ENCODE measurements around the gene MCAM.

Gene MCAM

DNA sequence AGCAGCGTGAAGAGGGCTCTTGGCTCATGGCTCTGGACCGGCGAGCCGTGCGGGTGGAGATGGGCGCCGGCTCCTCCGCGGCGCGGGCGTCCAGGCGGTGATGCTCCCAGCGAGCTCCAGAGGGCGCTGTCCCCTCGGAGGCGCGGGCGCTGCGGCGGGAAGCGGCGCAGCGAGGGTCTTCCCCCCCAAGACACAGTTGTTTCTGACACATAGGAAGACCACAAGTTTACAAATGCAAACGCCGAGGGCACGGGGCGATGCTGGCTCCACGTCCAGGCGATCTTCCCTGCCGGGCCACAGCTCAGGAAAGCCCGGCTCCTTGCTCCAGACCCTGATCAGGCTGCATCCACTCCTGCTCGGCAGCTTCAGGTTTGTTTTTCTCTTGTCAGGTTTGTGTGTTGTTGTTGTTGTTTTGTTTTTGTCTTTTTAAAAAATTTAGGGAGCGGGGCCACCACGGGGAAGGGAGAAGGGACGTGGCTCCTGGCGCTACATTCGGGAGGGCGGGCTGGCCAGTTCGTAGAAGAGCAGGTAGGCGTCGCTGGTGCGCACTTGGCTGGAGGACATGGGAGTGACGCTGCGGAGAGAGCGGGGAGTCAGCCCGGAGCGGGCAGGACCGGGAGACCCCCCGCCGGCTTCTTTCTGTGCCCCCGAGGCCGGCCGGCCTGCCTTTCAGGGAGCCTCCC lies 39.6 kb upstream of the MCAM start:
- TF ChIP-seq, protein P1, sequence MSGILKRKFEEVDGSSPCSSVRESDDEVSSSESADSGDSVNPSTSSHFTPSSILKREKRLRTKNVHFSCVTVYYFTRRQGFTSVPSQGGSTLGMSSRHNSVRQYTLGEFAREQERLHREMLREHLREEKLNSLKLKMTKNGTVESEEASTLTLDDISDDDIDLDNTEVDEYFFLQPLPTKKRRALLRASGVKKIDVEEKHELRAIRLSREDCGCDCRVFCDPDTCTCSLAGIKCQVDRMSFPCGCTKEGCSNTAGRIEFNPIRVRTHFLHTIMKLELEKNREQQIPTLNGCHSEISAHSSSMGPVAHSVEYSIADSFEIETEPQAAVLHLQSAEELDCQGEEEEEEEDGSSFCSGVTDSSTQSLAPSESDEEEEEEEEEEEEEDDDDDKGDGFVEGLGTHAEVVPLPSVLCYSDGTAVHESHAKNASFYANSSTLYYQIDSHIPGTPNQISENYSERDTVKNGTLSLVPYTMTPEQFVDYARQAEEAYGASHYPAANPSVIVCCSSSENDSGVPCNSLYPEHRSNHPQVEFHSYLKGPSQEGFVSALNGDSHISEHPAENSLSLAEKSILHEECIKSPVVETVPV (CRISPR knock-in tag; IDR thresholded peaks at IDR 0.05), result no peak
- 0 out of 2 replicates have a peak, but pooled peaks have one; percentile 40 for TF ChIP-seq ZFP3 (CRISPR knock-in tag; IDR thresholded peaks at IDR 0.05)
- ATAC-seq, result peak; percentile 80

DNA sequence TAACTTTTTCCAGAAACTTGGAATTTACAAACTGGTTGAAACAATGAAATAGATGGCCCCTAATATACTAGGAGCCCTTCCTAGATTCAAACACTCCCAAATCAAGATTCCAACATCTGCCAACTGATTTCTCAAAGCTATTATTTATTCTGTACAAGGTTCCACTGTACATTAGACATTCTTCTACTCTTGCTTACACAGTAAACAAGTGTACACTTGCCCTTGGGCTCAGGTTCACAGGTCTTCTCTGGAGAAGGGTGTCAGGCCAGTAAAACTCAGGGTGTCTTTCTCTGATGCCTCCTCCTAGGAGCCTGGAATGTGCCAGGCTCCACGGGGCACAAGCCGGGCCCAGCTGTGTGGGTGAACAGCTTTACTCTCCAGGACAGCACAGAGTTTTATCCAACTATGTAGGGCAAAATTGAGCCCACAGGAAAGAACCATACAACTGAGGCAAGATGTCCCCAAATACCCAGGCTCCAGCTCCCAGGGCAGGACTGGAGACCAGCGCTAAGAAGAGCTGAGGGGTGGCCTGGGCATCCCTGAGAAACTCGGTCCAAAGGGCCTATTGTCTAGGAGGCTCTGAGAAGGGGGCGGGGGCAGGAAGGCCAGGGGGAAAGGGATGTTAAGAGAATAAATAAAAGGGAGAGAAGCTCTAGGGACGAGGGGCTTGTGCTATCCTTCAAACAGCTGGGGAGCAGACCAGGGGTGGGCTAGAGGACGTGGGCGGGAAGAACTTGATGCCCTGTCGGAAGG lies 38.3 kb upstream of the MCAM start:
- TF ChIP-seq SNAI2 (CRISPR knock-in tag; IDR thresholded peaks at IDR 0.05) (no peak), ZNF70 (CRISPR knock-in tag; IDR thresholded peaks at IDR 0.05) (no peak), ZNF565 (CRISPR knock-in tag; conservative IDR thresholded peaks at IDR 0.05; ENCODE audit: low read depth) (no peak), RARB (CRISPR knock-in tag; IDR thresholded peaks at IDR 0.05) (no peak)
- no peak for ATAC-seq

DNA sequence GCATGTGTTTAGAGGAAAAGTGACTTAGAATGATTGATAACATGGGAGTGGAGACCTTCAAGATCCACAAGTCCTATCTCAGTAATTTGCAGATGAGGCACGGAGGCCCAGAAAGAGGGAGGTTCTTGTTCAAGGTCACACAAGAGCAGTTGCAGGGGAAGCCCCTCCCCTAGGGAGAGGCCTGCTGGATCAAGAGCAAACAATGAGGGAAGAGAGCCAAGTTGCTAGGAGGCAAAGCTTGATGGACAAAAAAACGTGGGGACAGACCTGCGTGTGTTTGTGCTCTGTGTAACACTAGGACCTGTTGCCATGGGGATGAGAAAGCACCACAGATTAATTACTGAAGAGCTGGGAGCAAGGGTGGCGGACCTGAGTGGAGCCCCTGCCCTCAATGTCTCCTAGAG lies 35.9 kb upstream of the MCAM start:
- ATAC-seq, result no peak; the same call in 1 of the 3 replicates
- TF ChIP-seq TOX (CRISPR knock-in tag; IDR thresholded peaks at IDR 0.05; ENCODE audit: borderline replicate concordance) (no peak), RARB (CRISPR knock-in tag; IDR thresholded peaks at IDR 0.05) (no peak), ESRRG (CRISPR knock-in tag; IDR thresholded peaks at IDR 0.05) (no peak), ISL1 (CRISPR knock-in tag; IDR thresholded peaks at IDR 0.05) (no peak), ZNF8 (CRISPR knock-in tag; IDR thresholded peaks at IDR 0.05) (no peak), ZFP30 (CRISPR knock-in tag; IDR thresholded peaks at IDR 0.05) (no peak), ZFP3 (CRISPR knock-in tag; IDR thresholded peaks at IDR 0.05) (no peak)

DNA sequence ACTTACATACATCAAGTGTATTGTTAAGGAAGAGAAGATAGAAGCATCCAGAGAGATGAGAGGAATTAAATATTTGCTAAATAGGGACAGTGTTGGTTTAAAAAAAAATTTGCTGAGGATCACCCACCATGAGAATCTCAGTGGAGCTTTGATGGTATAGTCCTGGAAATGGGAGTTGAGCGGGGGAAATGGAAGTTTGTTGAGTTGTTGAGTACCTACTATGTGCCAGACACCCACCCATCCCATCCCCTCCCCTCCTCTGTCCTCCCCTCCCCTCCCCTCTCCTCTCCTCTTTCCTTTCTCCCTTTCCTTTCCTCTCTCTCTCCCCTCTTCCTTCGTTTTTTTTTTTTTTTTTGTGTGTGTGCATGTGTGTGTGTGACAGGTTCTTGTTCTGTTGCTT lies 34.3 kb upstream of the MCAM start:
- no peak for ATAC-seq
- TF ChIP-seq, protein P2, sequence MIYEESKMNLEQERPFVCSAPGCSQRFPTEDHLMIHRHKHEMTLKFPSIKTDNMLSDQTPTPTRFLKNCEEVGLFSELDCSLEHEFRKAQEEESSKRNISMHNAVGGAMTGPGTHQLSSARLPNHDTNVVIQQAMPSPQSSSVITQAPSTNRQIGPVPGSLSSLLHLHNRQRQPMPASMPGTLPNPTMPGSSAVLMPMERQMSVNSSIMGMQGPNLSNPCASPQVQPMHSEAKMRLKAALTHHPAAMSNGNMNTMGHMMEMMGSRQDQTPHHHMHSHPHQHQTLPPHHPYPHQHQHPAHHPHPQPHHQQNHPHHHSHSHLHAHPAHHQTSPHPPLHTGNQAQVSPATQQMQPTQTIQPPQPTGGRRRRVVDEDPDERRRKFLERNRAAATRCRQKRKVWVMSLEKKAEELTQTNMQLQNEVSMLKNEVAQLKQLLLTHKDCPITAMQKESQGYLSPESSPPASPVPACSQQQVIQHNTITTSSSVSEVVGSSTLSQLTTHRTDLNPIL (CRISPR knock-in tag; IDR thresholded peaks at IDR 0.05; ENCODE audit: low read depth), result no peak
- no peak for TF ChIP-seq CSDC2 (CRISPR knock-in tag; IDR thresholded peaks at IDR 0.05)
- TF ChIP-seq PPARA (CRISPR knock-in tag; IDR thresholded peaks at IDR 0.05; ENCODE audit: borderline replicate concordance), result no peak
- TF ChIP-seq, protein P3, sequence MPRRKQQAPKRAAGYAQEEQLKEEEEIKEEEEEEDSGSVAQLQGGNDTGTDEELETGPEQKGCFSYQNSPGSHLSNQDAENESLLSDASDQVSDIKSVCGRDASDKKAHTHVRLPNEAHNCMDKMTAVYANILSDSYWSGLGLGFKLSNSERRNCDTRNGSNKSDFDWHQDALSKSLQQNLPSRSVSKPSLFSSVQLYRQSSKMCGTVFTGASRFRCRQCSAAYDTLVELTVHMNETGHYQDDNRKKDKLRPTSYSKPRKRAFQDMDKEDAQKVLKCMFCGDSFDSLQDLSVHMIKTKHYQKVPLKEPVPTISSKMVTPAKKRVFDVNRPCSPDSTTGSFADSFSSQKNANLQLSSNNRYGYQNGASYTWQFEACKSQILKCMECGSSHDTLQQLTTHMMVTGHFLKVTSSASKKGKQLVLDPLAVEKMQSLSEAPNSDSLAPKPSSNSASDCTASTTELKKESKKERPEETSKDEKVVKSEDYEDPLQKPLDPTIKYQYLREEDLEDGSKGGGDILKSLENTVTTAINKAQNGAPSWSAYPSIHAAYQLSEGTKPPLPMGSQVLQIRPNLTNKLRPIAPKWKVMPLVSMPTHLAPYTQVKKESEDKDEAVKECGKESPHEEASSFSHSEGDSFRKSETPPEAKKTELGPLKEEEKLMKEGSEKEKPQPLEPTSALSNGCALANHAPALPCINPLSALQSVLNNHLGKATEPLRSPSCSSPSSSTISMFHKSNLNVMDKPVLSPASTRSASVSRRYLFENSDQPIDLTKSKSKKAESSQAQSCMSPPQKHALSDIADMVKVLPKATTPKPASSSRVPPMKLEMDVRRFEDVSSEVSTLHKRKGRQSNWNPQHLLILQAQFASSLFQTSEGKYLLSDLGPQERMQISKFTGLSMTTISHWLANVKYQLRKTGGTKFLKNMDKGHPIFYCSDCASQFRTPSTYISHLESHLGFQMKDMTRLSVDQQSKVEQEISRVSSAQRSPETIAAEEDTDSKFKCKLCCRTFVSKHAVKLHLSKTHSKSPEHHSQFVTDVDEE (CRISPR knock-in tag; IDR thresholded peaks at IDR 0.05), result no peak
- no peak for TF ChIP-seq BACH2 (CRISPR knock-in tag; IDR thresholded peaks at IDR 0.05; ENCODE audit: borderline replicate concordance)
- TF ChIP-seq ARNTL (CRISPR knock-in tag; IDR thresholded peaks at IDR 0.05; ENCODE audit: borderline replicate concordance, low read depth), result no peak
- no peak for TF ChIP-seq RARB (CRISPR knock-in tag; IDR thresholded peaks at IDR 0.05)
- TF ChIP-seq ZC3H10 (CRISPR knock-in tag; IDR thresholded peaks at IDR 0.05), result no peak
- TF ChIP-seq ZNF8 (CRISPR knock-in tag; IDR thresholded peaks at IDR 0.05), result no peak
- TF ChIP-seq TOX (CRISPR knock-in tag; IDR thresholded peaks at IDR 0.05; ENCODE audit: borderline replicate concordance), result no peak
- TF ChIP-seq ZFP30 (CRISPR knock-in tag; IDR thresholded peaks at IDR 0.05), result no peak
- TF ChIP-seq SNAI2 (CRISPR knock-in tag; IDR thresholded peaks at IDR 0.05), result no peak
- no peak for TF ChIP-seq ISL1 (CRISPR knock-in tag; IDR thresholded peaks at IDR 0.05)
- TF ChIP-seq TCF4 (CRISPR knock-in tag; IDR thresholded peaks at IDR 0.05; ENCODE audit: borderline replicate concordance), result no peak
- TF ChIP-seq OSR1 (CRISPR knock-in tag; IDR thresholded peaks at IDR 0.05), result no peak
- TF ChIP-seq ESRRG (CRISPR knock-in tag; IDR thresholded peaks at IDR 0.05), result no peak
- TF ChIP-seq, protein P4, sequence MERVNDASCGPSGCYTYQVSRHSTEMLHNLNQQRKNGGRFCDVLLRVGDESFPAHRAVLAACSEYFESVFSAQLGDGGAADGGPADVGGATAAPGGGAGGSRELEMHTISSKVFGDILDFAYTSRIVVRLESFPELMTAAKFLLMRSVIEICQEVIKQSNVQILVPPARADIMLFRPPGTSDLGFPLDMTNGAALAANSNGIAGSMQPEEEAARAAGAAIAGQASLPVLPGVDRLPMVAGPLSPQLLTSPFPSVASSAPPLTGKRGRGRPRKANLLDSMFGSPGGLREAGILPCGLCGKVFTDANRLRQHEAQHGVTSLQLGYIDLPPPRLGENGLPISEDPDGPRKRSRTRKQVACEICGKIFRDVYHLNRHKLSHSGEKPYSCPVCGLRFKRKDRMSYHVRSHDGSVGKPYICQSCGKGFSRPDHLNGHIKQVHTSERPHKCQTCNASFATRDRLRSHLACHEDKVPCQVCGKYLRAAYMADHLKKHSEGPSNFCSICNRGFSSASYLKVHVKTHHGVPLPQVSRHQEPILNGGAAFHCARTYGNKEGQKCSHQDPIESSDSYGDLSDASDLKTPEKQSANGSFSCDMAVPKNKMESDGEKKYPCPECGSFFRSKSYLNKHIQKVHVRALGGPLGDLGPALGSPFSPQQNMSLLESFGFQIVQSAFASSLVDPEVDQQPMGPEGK (CRISPR knock-in tag; IDR thresholded peaks at IDR 0.05; ENCODE audit: borderline replicate concordance), result no peak
- TF ChIP-seq ZFP3 (CRISPR knock-in tag; IDR thresholded peaks at IDR 0.05), result no peak
- TF ChIP-seq, protein P5, sequence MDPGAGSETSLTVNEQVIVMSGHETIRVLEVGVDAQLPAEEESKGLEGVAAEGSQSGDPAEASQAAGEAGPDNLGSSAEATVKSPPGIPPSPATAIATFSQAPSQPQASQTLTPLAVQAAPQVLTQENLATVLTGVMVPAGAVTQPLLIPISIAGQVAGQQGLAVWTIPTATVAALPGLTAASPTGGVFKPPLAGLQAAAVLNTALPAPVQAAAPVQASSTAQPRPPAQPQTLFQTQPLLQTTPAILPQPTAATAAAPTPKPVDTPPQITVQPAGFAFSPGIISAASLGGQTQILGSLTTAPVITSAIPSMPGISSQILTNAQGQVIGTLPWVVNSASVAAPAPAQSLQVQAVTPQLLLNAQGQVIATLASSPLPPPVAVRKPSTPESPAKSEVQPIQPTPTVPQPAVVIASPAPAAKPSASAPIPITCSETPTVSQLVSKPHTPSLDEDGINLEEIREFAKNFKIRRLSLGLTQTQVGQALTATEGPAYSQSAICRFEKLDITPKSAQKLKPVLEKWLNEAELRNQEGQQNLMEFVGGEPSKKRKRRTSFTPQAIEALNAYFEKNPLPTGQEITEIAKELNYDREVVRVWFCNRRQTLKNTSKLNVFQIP (CRISPR knock-in tag; IDR thresholded peaks at IDR 0.05; ENCODE audit: borderline replicate concordance, low read depth), result no peak
- TF ChIP-seq ZNF565 (CRISPR knock-in tag; conservative IDR thresholded peaks at IDR 0.05; ENCODE audit: low read depth), result no peak

Measured in SK-N-SH treated with all-trans-retinoic acid at 6 μM for 48 hours (cell line).